MV-4-11 (cell line): ENCODE data around the gene FBXL7.

Experiments
- DNase-seq: peaks from one replicate; lab custom pipeline; 2025; lab: John Stamatoyannopoulos, UW

FBXL7 gene

GRCh38 chr5:15889001-15889400 lies 389.0 kb downstream of the FBXL7 start:
- DNase-seq: no peak

DNA sequence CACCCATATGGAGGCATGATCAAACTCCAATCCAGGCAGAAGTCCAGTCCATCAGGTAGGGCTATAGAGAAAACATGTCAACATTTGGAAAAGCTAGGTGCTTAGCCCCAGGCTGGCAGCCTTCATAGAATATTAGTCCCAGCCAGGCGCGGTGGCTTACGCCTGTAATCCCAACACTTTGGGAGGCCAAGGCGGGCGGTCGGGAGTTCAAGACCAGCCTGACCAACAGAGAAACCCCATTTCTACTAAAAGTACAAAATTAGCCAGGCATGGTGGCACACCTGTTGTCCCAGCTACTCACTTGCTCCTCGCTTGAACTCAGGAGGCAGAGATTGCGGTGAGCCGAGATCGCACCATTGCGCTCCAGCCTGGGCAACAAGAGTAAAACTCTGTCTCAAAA lies 393.9 kb downstream of the FBXL7 start:
- DNase-seq: no peak

DNA sequence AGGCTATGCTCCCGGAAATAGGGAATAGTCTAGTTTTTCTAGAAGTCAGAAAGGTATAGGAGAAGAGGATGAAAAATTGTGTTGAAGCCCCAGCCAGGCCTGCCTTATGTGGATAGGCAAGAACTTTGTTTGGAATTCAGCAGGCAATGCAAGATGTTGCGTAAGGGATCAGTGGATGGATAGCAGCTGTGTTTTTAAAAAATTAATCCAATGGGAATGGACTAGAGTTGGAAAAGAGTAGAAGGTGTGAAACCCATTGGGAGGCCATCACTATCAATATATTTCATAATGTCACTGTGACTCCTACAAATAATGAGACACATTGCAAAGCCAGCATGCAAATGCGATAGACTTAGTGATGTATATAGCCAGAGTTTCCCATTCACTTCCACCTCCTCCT lies 397.7 kb downstream of the FBXL7 start:
- no peak for DNase-seq

DNA sequence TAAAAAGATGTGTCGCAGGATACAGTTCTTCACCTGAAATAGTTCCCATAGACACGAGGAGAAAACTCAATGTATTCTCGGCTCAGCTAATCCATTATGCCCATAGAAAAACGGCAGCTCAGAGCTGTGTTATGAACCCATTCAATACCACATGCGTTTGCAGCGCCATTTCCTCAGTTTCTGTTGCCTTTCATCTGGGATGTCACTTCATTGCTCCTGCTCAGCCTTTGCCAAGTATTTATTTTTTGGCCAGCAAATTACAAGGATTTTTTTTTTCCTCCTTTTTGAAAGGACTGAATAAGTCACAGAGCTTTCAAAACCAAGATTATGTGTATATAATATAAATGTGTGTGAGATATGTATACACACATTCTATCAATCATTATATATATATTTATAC lies 398.7 kb downstream of the FBXL7 start:
- no peak for DNase-seq

DNA sequence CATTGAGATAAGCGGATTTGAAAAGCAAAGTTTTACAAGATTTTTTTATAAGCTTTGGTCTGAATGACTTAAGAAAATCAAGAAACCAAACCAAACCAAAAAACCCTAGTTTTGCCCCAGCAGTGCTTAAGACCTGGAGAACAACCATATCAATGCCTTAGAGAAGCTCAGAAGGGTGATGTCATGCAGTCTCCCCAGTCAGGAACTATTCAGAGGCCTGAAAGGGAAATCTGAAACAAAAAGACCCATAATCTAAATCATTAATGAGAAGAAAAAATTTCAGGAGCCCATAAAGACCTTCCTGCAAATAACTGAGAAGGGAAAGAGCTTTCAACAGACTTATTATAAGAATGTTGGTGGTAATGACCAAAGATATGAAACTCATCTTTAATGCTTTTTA lies 399.5 kb downstream of the FBXL7 start:
- no peak for DNase-seq

GRCh38 chr5:15901151-15901550 lies 401.2 kb downstream of the FBXL7 start:
- no peak for DNase-seq

- no peak for DNase-seq
These were observed 402.1 kb downstream of the FBXL7 start for GRCh38 chr5:15902066-15902465.

DNA sequence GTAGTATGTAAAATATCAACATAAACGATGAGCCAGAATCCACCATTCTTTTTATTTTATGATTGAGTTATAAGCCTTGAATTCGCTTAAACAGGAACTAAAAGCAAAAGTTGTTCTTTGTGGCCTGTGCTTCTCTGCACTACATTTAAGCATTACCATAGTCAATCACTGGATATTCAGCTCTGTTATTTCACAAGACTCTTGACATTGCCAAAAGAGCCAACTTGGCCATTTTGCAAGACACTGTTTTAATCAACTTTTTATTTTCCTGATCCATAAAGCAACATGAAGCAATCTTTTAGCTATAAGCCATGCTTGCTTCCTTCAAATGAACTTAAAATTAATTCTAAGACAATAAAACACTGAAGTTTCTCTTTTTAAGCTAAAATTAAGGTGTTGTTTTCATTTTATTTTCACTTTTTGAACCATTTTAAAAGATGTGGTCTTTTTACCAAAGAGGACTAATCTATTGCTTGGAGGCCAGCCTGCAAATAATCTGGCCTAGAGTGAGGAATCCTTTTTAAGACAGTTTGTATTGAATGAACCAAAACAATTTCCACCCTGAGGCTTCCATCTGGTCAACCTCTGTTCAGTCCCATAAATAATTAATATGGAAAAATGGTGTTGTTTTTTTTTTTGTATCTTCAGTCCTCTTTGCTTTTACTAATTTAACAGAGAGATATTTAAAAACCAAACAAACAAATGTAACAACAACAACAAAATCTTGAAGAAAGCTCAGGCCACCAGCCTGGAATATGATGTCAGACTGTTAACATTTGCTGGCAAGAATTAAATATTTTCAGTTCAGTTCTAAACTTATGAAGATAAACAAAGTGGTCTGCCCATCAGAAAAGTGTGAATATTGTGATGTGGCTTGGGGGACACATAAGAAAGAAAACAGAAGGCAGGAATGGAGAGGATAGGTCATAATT lies 405.2 kb downstream of the FBXL7 start:
- DNase-seq: no peak

- DNase-seq: no peak
These were observed 414.7 kb downstream of the FBXL7 start for GRCh38 chr5:15914638-15915037.

GRCh38 chr5:15926586-15926985 lies 426.6 kb downstream of the FBXL7 start:
- no peak for DNase-seq

DNA sequence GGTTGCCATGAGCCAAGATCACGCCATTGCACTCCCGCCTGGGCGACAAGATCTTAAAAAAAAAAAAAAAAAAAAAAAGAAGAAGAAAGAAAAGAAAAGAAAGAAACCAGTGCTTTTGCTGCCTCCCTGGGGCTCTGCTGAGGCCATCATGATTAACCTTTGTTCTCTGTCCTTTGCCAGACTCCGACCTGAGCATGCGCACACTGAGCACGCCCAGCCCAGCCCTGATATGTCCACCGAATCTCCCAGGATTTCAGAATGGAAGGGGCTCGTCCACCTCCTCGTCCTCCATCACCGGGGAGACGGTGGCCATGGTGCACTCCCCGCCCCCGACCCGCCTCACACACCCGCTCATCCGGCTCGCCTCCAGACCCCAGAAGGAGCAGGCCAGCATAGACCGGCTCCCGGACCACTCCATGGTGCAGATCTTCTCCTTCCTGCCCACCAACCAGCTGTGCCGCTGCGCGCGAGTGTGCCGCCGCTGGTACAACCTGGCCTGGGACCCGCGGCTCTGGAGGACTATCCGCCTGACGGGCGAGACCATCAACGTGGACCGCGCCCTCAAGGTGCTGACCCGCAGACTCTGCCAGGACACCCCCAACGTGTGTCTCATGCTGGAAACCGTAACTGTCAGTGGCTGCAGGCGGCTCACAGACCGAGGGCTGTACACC lies 427.9 kb downstream of the FBXL7 start:
- no peak for DNase-seq

- no peak for DNase-seq
These were observed 429.8 kb downstream of the FBXL7 start for GRCh38 chr5:15929611-15930263.

- DNase-seq: no peak
These were observed 432.1 kb downstream of the FBXL7 start for GRCh38 chr5:15932066-15932465.

DNA sequence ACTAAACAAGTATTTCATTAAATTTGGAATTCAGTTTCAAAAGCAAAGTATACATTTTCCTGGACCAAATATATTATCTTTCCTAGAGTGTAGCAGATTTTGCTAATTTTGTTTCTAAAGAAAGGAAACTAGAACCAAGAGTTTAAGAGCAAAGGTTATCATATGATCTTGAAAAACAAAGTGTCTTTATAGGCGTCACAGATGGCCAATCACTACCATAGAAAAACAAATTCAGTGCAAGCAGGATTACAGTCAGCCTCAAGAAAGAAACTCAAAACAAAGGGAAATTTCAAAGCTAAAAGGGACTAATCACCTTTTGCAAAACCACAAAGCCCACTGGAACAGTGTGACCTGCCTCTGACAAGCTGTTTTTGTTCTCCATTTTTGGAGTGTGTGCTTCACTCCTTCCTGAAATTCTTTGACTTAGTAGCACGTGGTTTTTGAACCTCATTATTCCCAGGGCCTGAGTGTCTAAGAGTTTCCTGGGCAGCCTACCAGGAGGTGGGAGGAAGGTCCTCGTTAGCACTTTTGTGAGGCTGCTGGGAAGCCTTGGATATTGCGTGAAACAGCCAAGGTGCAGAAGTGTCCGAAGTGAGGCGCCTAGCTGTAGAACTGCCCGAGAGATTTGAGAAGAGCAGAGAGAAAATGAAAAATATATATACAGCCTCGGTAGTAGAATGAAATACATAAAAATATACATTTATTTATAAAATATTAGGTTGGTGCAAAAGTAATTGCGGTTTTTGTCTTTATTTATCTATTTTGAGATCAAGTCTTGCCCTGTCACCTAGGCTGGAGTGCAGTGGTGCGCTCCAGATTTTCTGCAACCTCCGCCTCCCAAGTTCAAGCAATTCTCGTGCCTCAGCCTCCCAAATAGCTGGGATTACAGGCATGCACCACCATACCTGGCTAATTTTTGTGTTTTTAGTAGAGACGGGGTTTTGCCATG lies 433.6 kb downstream of the FBXL7 start:
- DNase-seq: no peak

DNA sequence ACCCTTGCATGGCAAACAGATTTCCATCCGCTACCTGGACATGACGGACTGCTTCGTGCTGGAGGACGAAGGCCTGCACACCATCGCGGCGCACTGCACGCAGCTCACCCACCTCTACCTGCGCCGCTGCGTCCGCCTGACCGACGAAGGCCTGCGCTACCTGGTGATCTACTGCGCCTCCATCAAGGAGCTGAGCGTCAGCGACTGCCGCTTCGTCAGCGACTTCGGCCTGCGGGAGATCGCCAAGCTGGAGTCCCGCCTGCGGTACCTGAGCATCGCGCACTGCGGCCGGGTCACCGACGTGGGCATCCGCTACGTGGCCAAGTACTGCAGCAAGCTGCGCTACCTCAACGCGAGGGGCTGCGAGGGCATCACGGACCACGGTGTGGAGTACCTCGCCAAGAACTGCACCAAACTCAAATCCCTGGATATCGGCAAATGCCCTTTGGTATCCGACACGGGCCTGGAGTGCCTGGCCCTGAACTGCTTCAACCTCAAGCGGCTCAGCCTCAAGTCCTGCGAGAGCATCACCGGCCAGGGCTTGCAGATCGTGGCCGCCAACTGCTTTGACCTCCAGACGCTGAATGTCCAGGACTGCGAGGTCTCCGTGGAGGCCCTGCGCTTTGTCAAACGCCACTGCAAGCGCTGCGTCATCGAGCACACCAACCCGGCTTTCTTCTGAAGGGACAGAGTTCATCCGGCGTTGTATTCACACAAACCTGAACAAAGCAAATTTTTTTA lies 436.7 kb downstream of the FBXL7 start:
- DNase-seq: no peak

DNA sequence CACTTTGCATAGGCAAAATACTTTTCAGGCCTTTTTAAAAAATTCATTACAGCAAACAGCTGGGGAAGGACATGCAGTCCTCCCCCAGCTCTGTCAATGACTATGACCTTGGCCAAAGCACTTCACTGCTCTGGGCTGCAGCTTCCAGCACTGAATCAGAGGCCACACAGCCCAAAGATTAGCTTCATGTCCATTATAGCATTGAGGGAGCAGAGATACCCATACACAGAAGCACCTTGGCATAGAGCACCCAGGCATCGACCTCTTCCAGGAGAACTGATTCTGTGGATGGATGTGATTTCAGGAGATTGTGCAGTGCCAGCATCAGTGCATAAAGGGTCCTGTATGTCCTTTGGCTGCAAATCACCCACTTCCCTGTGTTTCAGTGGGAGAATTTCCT lies 437.7 kb downstream of the FBXL7 start:
- no peak for DNase-seq

DNA sequence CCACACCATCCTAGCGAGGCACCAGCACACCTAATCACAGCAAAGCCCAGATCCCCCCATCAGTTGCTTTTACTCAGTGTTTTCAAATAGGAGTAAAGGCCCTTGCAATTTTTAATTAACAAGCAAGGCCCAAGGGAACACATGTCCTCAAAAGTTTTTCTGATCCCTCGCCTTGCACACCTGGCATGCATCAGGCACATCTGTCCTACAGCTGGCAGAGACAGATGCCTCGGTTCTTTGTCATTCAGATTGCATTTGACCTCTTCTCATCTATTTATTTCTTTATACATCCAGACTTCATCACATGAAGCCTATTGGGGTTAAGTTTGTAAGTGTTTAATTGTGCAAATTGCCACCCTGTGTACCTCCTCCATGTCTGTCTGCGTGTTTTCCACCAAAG lies 438.2 kb downstream of the FBXL7 start:
- DNase-seq: no peak

GRCh38 chr5:15938961-15939360 lies 439.0 kb downstream of the FBXL7 start:
- DNase-seq: no peak

- no peak for DNase-seq
These were observed 440.9 kb downstream of the FBXL7 start for GRCh38 chr5:15940905-15941304.

DNA sequence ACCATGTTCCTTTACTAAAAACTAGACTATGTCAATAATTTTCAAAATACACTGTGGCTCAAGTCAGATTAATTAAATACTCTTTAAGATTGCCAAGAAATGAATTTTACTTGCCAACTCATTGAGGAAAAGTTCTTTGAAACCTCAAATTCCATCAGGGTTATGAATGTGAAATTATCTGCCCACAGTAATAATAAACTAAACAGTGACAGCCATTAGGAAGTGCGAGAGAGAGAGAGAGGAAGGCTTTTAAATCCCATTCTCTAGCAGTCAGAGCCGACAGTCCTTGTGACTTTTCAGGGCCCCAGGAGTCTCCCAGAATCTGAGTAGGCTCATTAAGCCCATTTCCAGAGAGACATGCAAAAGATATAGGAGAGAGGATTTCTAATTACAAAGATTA lies 443.5 kb downstream of the FBXL7 start:
- DNase-seq: no peak

GRCh38 chr5:15946026-15946425 lies 446.0 kb downstream of the FBXL7 start:
- DNase-seq: no peak
